ENCODE measurements around the gene PPP1R1C. TPM values are rescaled to one million over a fixed set of nuclear protein-coding genes. Genes with fewer than 3 reads are reported as not detected.

The PPP1R1C gene
- polyA plus RNA-seq, 1 experiment: 0.41 TPM

DNA sequence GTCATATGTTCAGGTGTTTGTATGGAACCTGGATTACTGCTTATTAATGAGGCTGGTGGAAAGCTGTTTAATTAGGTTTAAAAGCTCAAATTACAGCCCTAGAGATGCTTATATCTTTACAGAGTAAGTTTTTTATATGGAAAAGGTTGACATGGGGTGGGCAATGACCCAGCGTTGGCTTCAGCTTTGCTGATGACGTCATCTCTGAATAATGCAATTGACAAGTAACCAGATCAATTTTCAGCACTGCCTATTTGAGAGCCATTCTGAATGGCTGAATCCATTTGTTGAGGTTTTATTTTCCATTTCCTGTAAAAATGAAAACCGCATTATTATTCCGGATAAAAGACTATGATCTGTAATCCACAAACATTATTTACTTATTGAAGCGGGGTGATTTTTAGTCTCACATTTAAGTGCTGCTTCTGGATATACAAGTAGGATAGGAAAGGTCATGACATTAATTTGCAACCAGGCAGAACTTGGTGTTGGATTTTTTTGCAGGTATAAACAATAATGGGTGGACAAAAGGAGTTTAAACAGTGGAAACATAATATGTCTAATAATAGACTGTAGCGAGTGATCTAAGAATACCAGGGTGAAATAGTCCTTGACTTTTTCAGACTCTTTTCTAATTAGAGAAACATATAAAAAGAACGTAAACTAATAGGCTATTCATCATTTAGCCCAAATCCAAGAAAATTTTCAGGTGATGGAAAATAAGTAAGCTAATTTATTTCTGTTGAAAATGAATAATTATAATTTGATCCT is 2.7 kb downstream of the PPP1R1C start:
- no peak overlapping the region for H3K4me3 ChIP-seq (ENCODE audit: low read depth, low read length)
- no peaks in the 10 kb centered on the region for H3K27me3 ChIP-seq (ENCODE audit: control insufficient read depth, insufficient read depth, low read length)
- ChIA-PET POLR2A (no interaction called here), CTCF (interaction anchor here (1.6 kb wide), 1 partner anchor 35 kb away, joined by 5 read pairs; no protein-coding TSS in a partner anchor)
- no peaks in the 10 kb centered on the region for H3K9me3 ChIP-seq (ENCODE audit: control insufficient read depth, insufficient read depth, low read length)
- TF ChIP-seq, protein P1, sequence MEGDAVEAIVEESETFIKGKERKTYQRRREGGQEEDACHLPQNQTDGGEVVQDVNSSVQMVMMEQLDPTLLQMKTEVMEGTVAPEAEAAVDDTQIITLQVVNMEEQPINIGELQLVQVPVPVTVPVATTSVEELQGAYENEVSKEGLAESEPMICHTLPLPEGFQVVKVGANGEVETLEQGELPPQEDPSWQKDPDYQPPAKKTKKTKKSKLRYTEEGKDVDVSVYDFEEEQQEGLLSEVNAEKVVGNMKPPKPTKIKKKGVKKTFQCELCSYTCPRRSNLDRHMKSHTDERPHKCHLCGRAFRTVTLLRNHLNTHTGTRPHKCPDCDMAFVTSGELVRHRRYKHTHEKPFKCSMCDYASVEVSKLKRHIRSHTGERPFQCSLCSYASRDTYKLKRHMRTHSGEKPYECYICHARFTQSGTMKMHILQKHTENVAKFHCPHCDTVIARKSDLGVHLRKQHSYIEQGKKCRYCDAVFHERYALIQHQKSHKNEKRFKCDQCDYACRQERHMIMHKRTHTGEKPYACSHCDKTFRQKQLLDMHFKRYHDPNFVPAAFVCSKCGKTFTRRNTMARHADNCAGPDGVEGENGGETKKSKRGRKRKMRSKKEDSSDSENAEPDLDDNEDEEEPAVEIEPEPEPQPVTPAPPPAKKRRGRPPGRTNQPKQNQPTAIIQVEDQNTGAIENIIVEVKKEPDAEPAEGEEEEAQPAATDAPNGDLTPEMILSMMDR (IDR thresholded peaks at IDR 0.05; ENCODE audit: low read depth, low read length): no peak
- no peak overlapping the region for H3K27ac ChIP-seq (ENCODE audit: low read depth, low read length)
- DNase-seq (ENCODE audit: low read depth, low spot score): no peak

DNA sequence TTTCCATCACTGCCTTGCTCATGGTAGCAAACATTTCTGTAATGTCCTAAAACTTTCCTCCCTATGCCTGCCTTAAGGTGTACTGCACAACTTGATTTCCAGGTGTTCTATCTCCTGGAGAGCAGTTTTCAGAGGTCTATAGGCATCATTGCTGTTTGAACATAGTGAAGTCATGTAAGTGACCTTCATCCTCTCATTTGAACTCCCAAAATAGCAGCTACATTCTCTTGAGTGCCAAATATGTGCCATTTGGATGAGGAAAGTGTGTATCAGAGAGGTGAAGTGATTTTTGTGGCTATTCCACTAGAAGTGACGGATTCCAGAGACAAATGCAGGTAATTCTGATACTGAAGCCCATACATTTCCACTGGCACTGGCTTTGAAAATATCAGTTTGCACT is 3.4 kb downstream of the PPP1R1C start:
- H3K27me3 ChIP-seq (ENCODE audit: control insufficient read depth, insufficient read depth, low read length): no peaks in the 10 kb centered on the region
- H3K9me3 ChIP-seq (ENCODE audit: control insufficient read depth, insufficient read depth, low read length): no peaks in the 10 kb centered on the region
- DNase-seq (ENCODE audit: low read depth, low spot score): no peak
- ChIA-PET POLR2A (no interaction called here), CTCF (interaction anchor here (0.5 kb wide), 1 partner anchor 35 kb away, joined by 3 read pairs; no protein-coding TSS in a partner anchor)
- no peak overlapping the region for H3K27ac ChIP-seq (ENCODE audit: low read depth, low read length)
- TF ChIP-seq, protein P1 (IDR thresholded peaks at IDR 0.05; ENCODE audit: low read depth, low read length): no peak
- no peak overlapping the region for H3K4me3 ChIP-seq (ENCODE audit: low read depth, low read length)

DNA sequence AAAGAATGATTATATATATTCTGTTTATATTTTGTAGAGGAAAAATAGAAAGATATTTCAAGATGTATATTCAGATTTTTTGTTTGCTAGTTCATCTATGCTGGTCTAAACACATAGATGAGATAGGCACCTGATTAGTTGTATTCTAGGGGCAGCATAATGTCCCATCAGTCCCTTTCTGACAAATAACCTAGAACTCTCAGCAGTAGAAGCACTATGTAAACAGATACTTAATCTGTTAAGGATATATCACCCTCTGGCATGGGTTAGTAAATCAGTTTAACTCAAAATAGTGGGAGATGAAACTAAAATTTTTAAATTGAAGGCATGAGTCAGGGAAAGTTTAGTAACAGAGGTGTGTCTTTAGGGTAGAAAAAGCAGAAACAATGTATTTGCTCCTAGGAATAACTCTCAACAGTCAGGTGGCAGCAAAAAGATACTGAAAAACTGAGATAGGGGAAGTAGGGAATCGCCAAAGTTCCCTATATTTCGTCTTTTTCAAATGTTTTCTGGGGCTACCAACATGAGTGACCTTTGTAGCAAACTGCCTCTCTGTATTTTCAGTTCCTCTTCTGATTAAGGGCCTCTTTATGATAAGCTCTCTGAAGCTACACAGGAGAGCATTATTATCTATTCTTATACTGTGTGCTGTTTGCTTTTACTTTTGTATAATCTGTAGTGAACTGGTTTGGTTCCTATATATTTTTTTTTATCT is 5.7 kb downstream of the PPP1R1C start:
- Histone ChIP-seq H3K9me3 (ENCODE audit: control insufficient read depth, insufficient read depth, low read length) (no peaks in the 10 kb centered on the region), H3K4me3 (ENCODE audit: low read depth, low read length) (no peak overlapping the region), H3K27ac (ENCODE audit: low read depth, low read length) (no peak overlapping the region), H3K27me3 (ENCODE audit: control insufficient read depth, insufficient read depth, low read length) (no peaks in the 10 kb centered on the region)
- TF ChIP-seq, protein P1 (IDR thresholded peaks at IDR 0.05; ENCODE audit: low read depth, low read length): no peak
- no peak for DNase-seq (ENCODE audit: low read depth, low spot score)
- ChIA-PET CTCF (interaction anchor here (0.6 to 0.8 kb wide), 2 partner anchors 11 to 427 kb away, joined by 3 read pairs; no protein-coding TSS in a partner anchor), POLR2A (no interaction called here)

DNA sequence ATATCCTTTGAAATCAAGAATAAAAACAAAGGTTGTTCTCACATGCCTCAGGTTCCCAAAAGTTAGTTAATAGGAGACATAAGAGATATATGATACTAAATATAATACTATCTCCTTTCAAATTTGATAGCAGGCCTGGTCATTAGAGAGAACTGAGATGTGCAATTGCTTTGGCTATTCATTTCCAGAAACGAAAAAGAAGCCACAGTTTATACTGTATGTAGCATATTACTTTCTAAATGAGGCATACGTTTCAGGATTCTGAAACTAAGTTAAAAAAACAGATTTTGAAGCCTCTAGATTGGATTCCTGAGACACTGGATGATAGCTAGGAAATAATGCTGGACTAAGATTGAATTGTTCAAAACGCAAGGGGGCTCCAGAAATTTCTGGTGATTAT is 7.1 kb downstream of the PPP1R1C start:
- TF ChIP-seq, protein P1 (IDR thresholded peaks at IDR 0.05; ENCODE audit: low read depth, low read length): no peak
- POLR2A ChIA-PET: no interaction called here
- CTCF ChIA-PET: no interaction called here
- no peaks in the 10 kb centered on the region for H3K9me3 ChIP-seq (ENCODE audit: control insufficient read depth, insufficient read depth, low read length)
- no peaks in the 10 kb centered on the region for H3K27me3 ChIP-seq (ENCODE audit: control insufficient read depth, insufficient read depth, low read length)
- no peak for DNase-seq (ENCODE audit: low read depth, low spot score)
- no peak overlapping the region for H3K27ac ChIP-seq (ENCODE audit: low read depth, low read length)
- no peak overlapping the region for H3K4me3 ChIP-seq (ENCODE audit: low read depth, low read length)

DNA sequence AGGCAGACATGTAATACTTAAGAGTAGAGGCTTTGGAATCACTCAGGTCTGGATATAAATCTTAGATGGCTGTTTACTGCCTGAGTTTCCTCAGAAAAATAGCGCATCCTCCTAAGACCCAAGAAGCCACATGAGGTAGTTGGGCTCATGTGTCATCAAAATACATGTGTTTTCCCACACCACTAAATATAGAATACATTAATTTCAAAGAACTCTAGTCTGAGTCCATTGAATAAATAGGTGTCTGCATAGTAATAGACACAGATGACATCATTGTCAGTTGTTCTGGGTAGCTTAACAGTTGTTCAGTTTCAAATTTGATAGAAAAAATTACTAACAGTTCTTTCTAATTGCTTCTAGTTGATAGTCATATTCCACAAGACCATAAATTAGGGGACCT is 9.6 kb downstream of the PPP1R1C start:
- ChIA-PET POLR2A (no interaction called here), CTCF (interaction anchor here (0.7 kb wide), 2 partner anchors 26 to 995 kb away, joined by 3 to 8 read pairs; no protein-coding TSS in a partner anchor)
- TF ChIP-seq, protein P1 (IDR thresholded peaks at IDR 0.05; ENCODE audit: low read depth, low read length): no peak
- H3K27ac ChIP-seq (ENCODE audit: low read depth, low read length): no peak overlapping the region
- no peak for DNase-seq (ENCODE audit: low read depth, low spot score)
- H3K9me3 ChIP-seq (ENCODE audit: control insufficient read depth, insufficient read depth, low read length): no peaks in the 10 kb centered on the region
- H3K4me3 ChIP-seq (ENCODE audit: low read depth, low read length): no peak overlapping the region
- no peaks in the 10 kb centered on the region for H3K27me3 ChIP-seq (ENCODE audit: control insufficient read depth, insufficient read depth, low read length)

Data from AG04450 (cell line).